GM23248 (cell line): ENCODE results near the gene DPP10. TPM values are rescaled to one million over a fixed set of nuclear protein-coding genes. Genes with fewer than 3 reads are reported as not detected.

Experiments
- DNase-seq: peaks from one replicate; pipeline ENCODE4 v3.0.0-alpha.2; 2015
- H2AFZ ChIP-seq: fragments of 200-600 bp; sonication (generic); 2 replicates; pipeline ENCODE4 v1.6.1; 2016; ENCODE audit warnings: antibody characterized with exemption
- H3F3A ChIP-seq: fragments of 200-600 bp; sonication (generic); 2 replicates; pipeline ENCODE4 v1.6.1; 2016; ENCODE audit warnings: mild to moderate bottlenecking, antibody characterized with exemption, mixed run types; ENCODE audit not compliant: insufficient read depth
- H3K27ac ChIP-seq: fragments of 200-600 bp; sonication (generic); 2 replicates; pipeline ENCODE4 v1.5.1; 2016; ENCODE audit warnings: mild to moderate bottlenecking
- H3K27me3 ChIP-seq: fragments of 200-600 bp; sonication (generic); replicated peaks from 2 replicates; pipeline ENCODE4 v1.6.1; 2016; ENCODE audit warnings: mild to moderate bottlenecking; ENCODE audit not compliant: insufficient read depth
- H3K36me3 ChIP-seq: fragments of 200-600 bp; sonication (generic); 2 replicates; pipeline ENCODE4 v1.6.1; 2016; ENCODE audit warnings: low read depth, mild to moderate bottlenecking
- H3K4me1 ChIP-seq: fragments of 200-600 bp; sonication (generic); 2 replicates; pipeline ENCODE4 v1.6.1; 2016; ENCODE audit warnings: mild to moderate bottlenecking; ENCODE audit not compliant: insufficient read depth
- H3K4me2 ChIP-seq: fragments of 200-600 bp; sonication (generic); one replicate; pipeline ENCODE4 v1.6.1; 2016; ENCODE audit warnings: mild to moderate bottlenecking; ENCODE audit not compliant: unreplicated experiment
- H3K4me3 ChIP-seq: fragments of 200-600 bp; sonication (generic); 2 replicates; pipeline ENCODE4 v1.5.1; 2016; ENCODE audit warnings: mild to moderate bottlenecking
- H3K79me2 ChIP-seq: fragments of 200-600 bp; sonication (generic); 2 replicates; pipeline ENCODE4 v1.6.1; 2016; ENCODE audit warnings: mild to moderate bottlenecking; ENCODE audit not compliant: insufficient read depth
- H3K9ac ChIP-seq: fragments of 200-600 bp; sonication (generic); 2 replicates; pipeline ENCODE4 v1.6.1; 2016; ENCODE audit warnings: mild to moderate bottlenecking
- H3K9me2 ChIP-seq: fragments of 200-600 bp; sonication (generic); 2 replicates; pipeline ENCODE4 v1.6.1; 2016; ENCODE audit warnings: mixed run types, mild to moderate bottlenecking, moderate library complexity; ENCODE audit not compliant: insufficient read depth
- H3K9me3 ChIP-seq: fragments of 200-600 bp; sonication (generic); one replicate; pipeline ENCODE4 v1.6.1; 2017; ENCODE audit warnings: low read depth
- H4K20me1 ChIP-seq: fragments of 200-600 bp; sonication (generic); 2 replicates; pipeline ENCODE4 v1.6.0; 2016; ENCODE audit not compliant: insufficient read depth
- EZH2 ChIP-seq: fragments of 200-600 bp; sonication (generic); IDR thresholded peaks from 2 replicates; pipeline ENCODE4 v1.6.1; 2018; ENCODE audit warnings: antibody characterized with exemption, mild to moderate bottlenecking; ENCODE audit not compliant: insufficient read depth, poor library complexity, severe bottlenecking
- EZH2phosphoT487 ChIP-seq: fragments of 200-600 bp; sonication (generic); IDR thresholded peaks from 2 replicates; pipeline ENCODE4 v1.6.1; 2018; ENCODE audit warnings: antibody characterized with exemption, moderate library complexity, mild to moderate bottlenecking, low read depth; ENCODE audit not compliant: insufficient read depth
- WGBS, 2 experiments: methylation state at CpG; one replicate each; pipeline ENCODE4 v1.1.6; 2015 to 2017; ENCODE audit warnings: low lambda C conversion rate in 2 of 2, low coverage in 1 of 2; ENCODE audit errors: missing lambda C conversion rate in 2 of 2; 5-methylcytosine and 5-hydroxymethylcytosine counted together
- in situ Hi-C: fragments of 300-500 bp; cut with MboI; formaldehyde crosslinking; loops from 2 replicates; pipeline ENCODE4 v1.15.0; 2020
- polyA plus RNA-seq: library from polyadenylated mRNA; unstranded; fragments of >200 nt; fragmentation: Nextera tagmentation; extraction: Ambion mirVana; gene quantifications from 2 replicates; pipeline ENCODE4 v1.2.1, GENCODE V29; 2016
- total RNA-seq: library from RNA; depleted of rRNA; stranded (reverse); fragments of >200 nt; shearing (Covaris generic); gene quantifications from 2 replicates; pipeline ENCODE4 v1.2.3, GENCODE V29; 2014

Gene DPP10
- total and polyA plus RNA-seq, 2 experiments from 2014 or later = not detected

GRCh38 chr2:114468343-114468742 is 25.9 kb downstream of the DPP10 start:
- H3K36me3 ChIP-seq = no peaks in the 10 kb centered on the region
- H3K27ac ChIP-seq = no peak overlapping the region
- H3K9me2 ChIP-seq = no peaks in the 10 kb centered on the region
- H3K9me3 ChIP-seq = no peaks in the 10 kb centered on the region
- in situ Hi-C loops = no loop called here
- no peak overlapping the region for H3K9ac ChIP-seq
- H4K20me1 ChIP-seq = no peaks in the 10 kb centered on the region
- H3K4me3 ChIP-seq = no peak overlapping the region
- H3K79me2 ChIP-seq = no peaks in the 10 kb centered on the region
- no peaks in the 10 kb centered on the region for H3K4me1 ChIP-seq
- TF ChIP-seq EZH2 = no peak
- TF ChIP-seq EZH2phosphoT487 = no peak
- no peaks in the 10 kb centered on the region for H3K27me3 ChIP-seq
- 35 to 37% methylated on average over 4 of the region's 4 CpGs for WGBS, 2 experiments
- DNase-seq = no peak
- H3F3A ChIP-seq = no peaks in the 10 kb centered on the region
- H3K4me2 ChIP-seq = no peak overlapping the region
- no peak overlapping the region for H2AFZ ChIP-seq

- Histone ChIP-seq H3K9ac (no peak overlapping the region), H3K4me2 (no peak overlapping the region)
These were observed 29.8 kb downstream of the DPP10 start for GRCh38 chr2:114472246-114472645.

GRCh38 chr2:114472726-114473125 is 30.3 kb downstream of the DPP10 start:
- H3K4me2 ChIP-seq = no peak overlapping the region
- no peaks in the 10 kb centered on the region for H3F3A ChIP-seq
- no peak overlapping the region for H2AFZ ChIP-seq
- H3K4me3 ChIP-seq = no peak overlapping the region
- no peak overlapping the region for H3K27ac ChIP-seq
- H3K4me1 ChIP-seq = no peaks in the 10 kb centered on the region
- DNase-seq = no peak
- no peak overlapping the region for H3K9ac ChIP-seq
- TF ChIP-seq EZH2 (no peak), EZH2phosphoT487 (no peak)
- no peaks in the 10 kb centered on the region for H4K20me1 ChIP-seq
- H3K9me2 ChIP-seq = no peaks in the 10 kb centered on the region
- in situ Hi-C loops = no loop called here
- no peaks in the 10 kb centered on the region for H3K36me3 ChIP-seq
- no peaks in the 10 kb centered on the region for H3K79me2 ChIP-seq
- H3K9me3 ChIP-seq = no peaks in the 10 kb centered on the region
- H3K27me3 ChIP-seq = no peaks in the 10 kb centered on the region
- WGBS, 2 experiments = 5 to 20% methylated on average over 1 of the region's 1 CpG

More at GRCh38 chr2:114472246-114472645, 29.8 kb downstream of the DPP10 start:
- H2AFZ ChIP-seq = no peak overlapping the region
- no peaks in the 10 kb centered on the region for H3K9me3 ChIP-seq
- 13 to 16% methylated on average over 3 of the region's 3 CpGs for WGBS, 2 experiments
- H3K9me2 ChIP-seq = no peaks in the 10 kb centered on the region
- in situ Hi-C loops = no loop called here
- H3K4me1 ChIP-seq = no peaks in the 10 kb centered on the region
- no peaks in the 10 kb centered on the region for H3K36me3 ChIP-seq
- no peaks in the 10 kb centered on the region for H3K27me3 ChIP-seq
- no peaks in the 10 kb centered on the region for H3F3A ChIP-seq
- DNase-seq = no peak
- H3K4me3 ChIP-seq = no peak overlapping the region
- TF ChIP-seq EZH2 (no peak), EZH2phosphoT487 (no peak)
- no peaks in the 10 kb centered on the region for H3K79me2 ChIP-seq
- H4K20me1 ChIP-seq = no peaks in the 10 kb centered on the region
- H3K27ac ChIP-seq = no peak overlapping the region

GRCh38 chr2:114488841-114489530 is 46.5 kb downstream of the DPP10 start:
- no peaks in the 10 kb centered on the region for H3K79me2 ChIP-seq
- no peaks in the 10 kb centered on the region for H3K27me3 ChIP-seq
- H3K9me3 ChIP-seq = no peaks in the 10 kb centered on the region
- no peak overlapping the region for H3K4me3 ChIP-seq
- H2AFZ ChIP-seq = no peak overlapping the region
- H3K27ac ChIP-seq = no peak overlapping the region
- H3K36me3 ChIP-seq = no peaks in the 10 kb centered on the region
- no peak for DNase-seq
- 4% methylated on average over 3 of the region's 3 CpGs for WGBS, 2 experiments
- no peak overlapping the region for H3K9ac ChIP-seq
- no peaks in the 10 kb centered on the region for H3K4me1 ChIP-seq
- no peak overlapping the region for H3K4me2 ChIP-seq
- in situ Hi-C loops = no loop called here
- H3K9me2 ChIP-seq = no peaks in the 10 kb centered on the region
- no peaks in the 10 kb centered on the region for H3F3A ChIP-seq
- TF ChIP-seq EZH2 = no peak
- TF ChIP-seq EZH2phosphoT487 = no peak
- H4K20me1 ChIP-seq = no peaks in the 10 kb centered on the region

- no peaks in the 10 kb centered on the region for H3K9me2 ChIP-seq
- H3K9me3 ChIP-seq = no peaks in the 10 kb centered on the region
- DNase-seq = no peak
- no peak overlapping the region for H3K4me3 ChIP-seq
- TF ChIP-seq EZH2phosphoT487 = no peak
- no peak for TF ChIP-seq EZH2
- no peaks in the 10 kb centered on the region for H3K27me3 ChIP-seq
- H3K27ac ChIP-seq = no peak overlapping the region
- no peaks in the 10 kb centered on the region for H3K4me1 ChIP-seq
- no peak overlapping the region for H3K4me2 ChIP-seq
- no peaks in the 10 kb centered on the region for H3K79me2 ChIP-seq
- no peak overlapping the region for H3K9ac ChIP-seq
- in situ Hi-C loops = no loop called here
- no peaks in the 10 kb centered on the region for H4K20me1 ChIP-seq
- H2AFZ ChIP-seq = no peak overlapping the region
- H3K36me3 ChIP-seq = no peaks in the 10 kb centered on the region
- WGBS, 2 experiments = 0 to 2% methylated on average over 1 of the region's 1 CpG
- H3F3A ChIP-seq = no peaks in the 10 kb centered on the region
These were observed 52.6 kb downstream of the DPP10 start for GRCh38 chr2:114495046-114495445.
